ENCODE results near the gene FAM171A1.
"Not testable (repeated sequence)": the region's sequence is repeated elsewhere in the genome, so short reads cannot be mapped to it uniquely, and the experiment has no call there.

The FAM171A1 gene

GRCh38 chr10:15310776-15311568 lies 60.1 kb downstream of the FAM171A1 start:
- TF ChIP-seq CTCF (IDR thresholded peaks at IDR 0.05; ENCODE audit: low read depth, low read length, missing control alignments) = no peak
- no peak for DNase-seq (ENCODE audit: low read depth)
- no peak overlapping the region for H3K4me3 ChIP-seq (ENCODE audit: low read depth, low read length)
- in situ Hi-C loops (cut with HindIII; ENCODE audit: low sequenced_read_pairs) = no loop called here

- H3K4me3 ChIP-seq (ENCODE audit: low read depth, low read length) = no peak overlapping the region
- TF ChIP-seq CTCF (IDR thresholded peaks at IDR 0.05; ENCODE audit: low read depth, low read length, missing control alignments) = no peak
- DNase-seq (ENCODE audit: low read depth) = no peak
- in situ Hi-C loops (cut with HindIII; ENCODE audit: low sequenced_read_pairs) = no loop called here
Measured at GRCh38 chr10:15309221-15309620, 61.9 kb downstream of the FAM171A1 start.

GRCh38 chr10:15306735-15307280 lies 64.3 kb downstream of the FAM171A1 start:
- no peak overlapping the region for H3K4me3 ChIP-seq (ENCODE audit: low read depth, low read length)
- no peak for TF ChIP-seq CTCF (IDR thresholded peaks at IDR 0.05; ENCODE audit: low read depth, low read length, missing control alignments)
- in situ Hi-C loops (cut with HindIII; ENCODE audit: low sequenced_read_pairs) = no loop called here
- no peak for DNase-seq (ENCODE audit: low read depth)

GRCh38 chr10:15305634-15306033 lies 65.5 kb downstream of the FAM171A1 start:
- no peak for TF ChIP-seq CTCF (IDR thresholded peaks at IDR 0.05; ENCODE audit: low read depth, low read length, missing control alignments)
- H3K4me3 ChIP-seq (ENCODE audit: low read depth, low read length) = no peak overlapping the region
- in situ Hi-C loops (cut with HindIII; ENCODE audit: low sequenced_read_pairs) = no loop called here
- DNase-seq (ENCODE audit: low read depth) = no peak

GRCh38 chr10:15305161-15305560 lies 65.9 kb downstream of the FAM171A1 start:
- H3K4me3 ChIP-seq (ENCODE audit: low read depth, low read length) = no peak overlapping the region
- in situ Hi-C loops (cut with HindIII; ENCODE audit: low sequenced_read_pairs) = no loop called here
- no peak for TF ChIP-seq CTCF (IDR thresholded peaks at IDR 0.05; ENCODE audit: low read depth, low read length, missing control alignments)
- no peak for DNase-seq (ENCODE audit: low read depth)

- DNase-seq (ENCODE audit: low read depth); H3K4me3 ChIP-seq (ENCODE audit: low read depth, low read length); in situ Hi-C loops (cut with HindIII; ENCODE audit: low sequenced_read_pairs): not testable (repeated sequence)
Measured at GRCh38 chr10:15302188-15302956, 68.7 kb downstream of the FAM171A1 start.

- no peak overlapping the region for H3K4me3 ChIP-seq (ENCODE audit: low read depth, low read length)
- no peak for DNase-seq (ENCODE audit: low read depth)
- TF ChIP-seq CTCF (IDR thresholded peaks at IDR 0.05; ENCODE audit: low read depth, low read length, missing control alignments) = no peak
- in situ Hi-C loops (cut with HindIII; ENCODE audit: low sequenced_read_pairs) = no loop called here
Measured at GRCh38 chr10:15300697-15301096, 70.4 kb downstream of the FAM171A1 start.

Data from astrocyte of the cerebellum (primary cell).